SK-N-SH treated with all-trans-retinoic acid at 6 μM for 48 hours (cell line): Measurements from ENCODE around the gene OCA2.

Experiments
- ATAC-seq: fragments of 200-7000 bp; cut with Tn5 transposase; 3 replicates; pipeline ENCODE4 v1.9.1; 2020; ENCODE audit warnings: mild to moderate bottlenecking, moderate library complexity
- ARNTL ChIP-seq: fragments of 450-650 bp; formaldehyde crosslinking; IDR thresholded peaks from 2 replicates; pipeline ENCODE4 v1.5.0; 2020; ENCODE audit warnings: low read depth, mild to moderate bottlenecking, moderate library complexity, borderline replicate concordance
- BACH2 ChIP-seq: fragments of 250-450 bp; sonication (Bioruptor Pico); IDR thresholded peaks from 2 replicates; pipeline ENCODE4 v1.9.0; 2021; ENCODE audit warnings: mild to moderate bottlenecking, borderline replicate concordance
- CSDC2 ChIP-seq: fragments of 250-450 bp; sonication (Bioruptor Pico); IDR thresholded peaks from 2 replicates; pipeline ENCODE4 v1.5.0; 2020; ENCODE audit warnings: mild to moderate bottlenecking, moderate library complexity
- CSRNP3 ChIP-seq: fragments of 250-450 bp; sonication (Bioruptor Pico); IDR thresholded peaks from 2 replicates; pipeline ENCODE4 v1.5.1; 2021; ENCODE audit warnings: mild to moderate bottlenecking, moderate library complexity
- ESRRG ChIP-seq: fragments of 250-450 bp; sonication (Bioruptor Pico); IDR thresholded peaks from 2 replicates; pipeline ENCODE4 v1.6.1; 2021; ENCODE audit warnings: mild to moderate bottlenecking
- GLIS3 ChIP-seq: fragments of 250-450 bp; sonication (Bioruptor Pico); IDR thresholded peaks from 2 replicates; pipeline ENCODE4 v1.5.0; 2020; ENCODE audit warnings: mild to moderate bottlenecking, moderate library complexity
- ISL1 ChIP-seq: fragments of 250-450 bp; sonication (Bioruptor Pico); IDR thresholded peaks from 2 replicates; pipeline ENCODE4 v2.1.2; 2022; ENCODE audit warnings: mild to moderate bottlenecking, moderate library complexity
- PATZ1 ChIP-seq: fragments of 250-450 bp; sonication (Bioruptor Pico); IDR thresholded peaks from 2 replicates; pipeline ENCODE4 v1.8.0; 2020; ENCODE audit warnings: mild to moderate bottlenecking, moderate library complexity, borderline replicate concordance
- PPARA ChIP-seq: fragments of 250-450 bp; sonication (Bioruptor Pico); IDR thresholded peaks from 2 replicates; pipeline ENCODE4 v1.5.0; 2020; ENCODE audit warnings: mild to moderate bottlenecking, borderline replicate concordance
- RARB ChIP-seq: fragments of 250-450 bp; sonication (Bioruptor Pico); IDR thresholded peaks from 2 replicates; pipeline ENCODE4 v1.8.0; 2021; ENCODE audit warnings: mild to moderate bottlenecking, moderate library complexity
- TCF4 ChIP-seq: fragments of 250-450 bp; sonication (Bioruptor Pico); IDR thresholded peaks from 2 replicates; pipeline ENCODE4 v1.8.0; 2021; ENCODE audit warnings: mild to moderate bottlenecking, moderate library complexity, borderline replicate concordance
- TOX ChIP-seq: fragments of 250-450 bp; sonication (Bioruptor Pico); IDR thresholded peaks from 2 replicates; pipeline ENCODE4 v1.8.0; 2021; ENCODE audit warnings: mild to moderate bottlenecking, moderate library complexity, borderline replicate concordance
- ZC3H10 ChIP-seq: fragments of 250-450 bp; sonication (Bioruptor Pico); IDR thresholded peaks from 2 replicates; pipeline ENCODE4 v1.5.1; 2021; ENCODE audit warnings: mild to moderate bottlenecking, moderate library complexity
- ZFP3 ChIP-seq: fragments of 250-450 bp; sonication (Bioruptor Pico); IDR thresholded peaks from 2 replicates; pipeline ENCODE4 v1.5.0; 2020; ENCODE audit warnings: mild to moderate bottlenecking, moderate library complexity
- ZNF565 ChIP-seq: fragments of 450-650 bp; formaldehyde crosslinking; conservative IDR thresholded peaks from 2 replicates; pipeline ENCODE4 v1.5.0; 2020; ENCODE audit warnings: low read depth, mild to moderate bottlenecking, moderate library complexity
- ZNF70 ChIP-seq: fragments of 450-650 bp; formaldehyde crosslinking; IDR thresholded peaks from 2 replicates; pipeline ENCODE4 v1.5.0; 2020; ENCODE audit warnings: mild to moderate bottlenecking, moderate library complexity
- ZNF8 ChIP-seq: fragments of 450-650 bp; formaldehyde crosslinking; IDR thresholded peaks from 2 replicates; pipeline ENCODE4 v1.5.0; 2020; ENCODE audit warnings: mild to moderate bottlenecking, moderate library complexity
- TF ChIP-seq, protein P1 (sequence below): fragments of 250-450 bp; sonication (Bioruptor Pico); IDR thresholded peaks from 2 replicates; pipeline ENCODE4 v1.8.0; 2021; ENCODE audit warnings: low read depth, mild to moderate bottlenecking, moderate library complexity, borderline replicate concordance
- TF ChIP-seq, protein P2 (sequence below): fragments of 250-450 bp; sonication (Bioruptor Pico); IDR thresholded peaks from 2 replicates; pipeline ENCODE4 v1.5.1; 2020; ENCODE audit warnings: low read depth, mild to moderate bottlenecking, moderate library complexity

OCA2 gene

DNA sequence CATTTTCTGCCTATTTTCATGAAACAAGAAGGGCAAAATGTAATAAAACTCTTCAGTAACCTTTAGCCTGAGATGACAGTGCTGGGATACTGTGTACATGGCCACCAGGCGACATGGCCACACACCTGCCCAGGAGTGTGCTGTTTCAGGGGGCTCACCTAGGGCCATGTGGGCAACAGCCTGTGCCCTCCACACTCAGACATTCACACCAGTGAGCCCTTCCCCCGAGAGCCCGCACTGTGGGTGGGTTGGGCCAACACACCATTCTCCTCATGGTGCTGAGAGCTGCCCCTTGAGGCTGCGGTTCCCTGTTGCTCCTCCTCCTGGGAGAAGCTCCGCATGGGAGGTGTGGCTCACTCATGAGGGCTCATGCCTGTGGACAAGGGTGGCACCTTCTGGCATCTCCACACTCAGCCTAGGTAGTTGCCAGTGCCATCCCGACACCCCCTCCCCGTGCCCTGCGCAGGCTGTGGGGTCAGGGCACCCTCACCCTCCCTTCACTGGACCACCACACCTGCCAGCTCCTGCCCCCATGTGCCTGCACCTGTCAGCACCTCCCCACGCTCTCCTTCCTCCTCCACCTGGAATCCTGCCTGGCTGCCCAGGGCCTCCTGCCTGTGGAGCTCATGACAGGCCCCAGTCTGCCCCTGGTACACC is 19.7 kb downstream of the OCA2 start:
- ATAC-seq = no peak
- TF ChIP-seq CSDC2 (CRISPR knock-in tag) = no peak
- no peak for TF ChIP-seq PATZ1 (CRISPR knock-in tag)
- TF ChIP-seq, protein P1, sequence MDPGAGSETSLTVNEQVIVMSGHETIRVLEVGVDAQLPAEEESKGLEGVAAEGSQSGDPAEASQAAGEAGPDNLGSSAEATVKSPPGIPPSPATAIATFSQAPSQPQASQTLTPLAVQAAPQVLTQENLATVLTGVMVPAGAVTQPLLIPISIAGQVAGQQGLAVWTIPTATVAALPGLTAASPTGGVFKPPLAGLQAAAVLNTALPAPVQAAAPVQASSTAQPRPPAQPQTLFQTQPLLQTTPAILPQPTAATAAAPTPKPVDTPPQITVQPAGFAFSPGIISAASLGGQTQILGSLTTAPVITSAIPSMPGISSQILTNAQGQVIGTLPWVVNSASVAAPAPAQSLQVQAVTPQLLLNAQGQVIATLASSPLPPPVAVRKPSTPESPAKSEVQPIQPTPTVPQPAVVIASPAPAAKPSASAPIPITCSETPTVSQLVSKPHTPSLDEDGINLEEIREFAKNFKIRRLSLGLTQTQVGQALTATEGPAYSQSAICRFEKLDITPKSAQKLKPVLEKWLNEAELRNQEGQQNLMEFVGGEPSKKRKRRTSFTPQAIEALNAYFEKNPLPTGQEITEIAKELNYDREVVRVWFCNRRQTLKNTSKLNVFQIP = no peak
- no peak for TF ChIP-seq ZFP3 (CRISPR knock-in tag)
- no peak for TF ChIP-seq BACH2 (CRISPR knock-in tag)
- TF ChIP-seq ISL1 = no peak
- TF ChIP-seq PPARA (CRISPR knock-in tag) = no peak
- TF ChIP-seq RARB (CRISPR knock-in tag) = no peak
- TF ChIP-seq ZNF8 = no peak
- no peak for TF ChIP-seq TCF4 (CRISPR knock-in tag)
- no peak for TF ChIP-seq CSRNP3 (CRISPR knock-in tag)

DNA sequence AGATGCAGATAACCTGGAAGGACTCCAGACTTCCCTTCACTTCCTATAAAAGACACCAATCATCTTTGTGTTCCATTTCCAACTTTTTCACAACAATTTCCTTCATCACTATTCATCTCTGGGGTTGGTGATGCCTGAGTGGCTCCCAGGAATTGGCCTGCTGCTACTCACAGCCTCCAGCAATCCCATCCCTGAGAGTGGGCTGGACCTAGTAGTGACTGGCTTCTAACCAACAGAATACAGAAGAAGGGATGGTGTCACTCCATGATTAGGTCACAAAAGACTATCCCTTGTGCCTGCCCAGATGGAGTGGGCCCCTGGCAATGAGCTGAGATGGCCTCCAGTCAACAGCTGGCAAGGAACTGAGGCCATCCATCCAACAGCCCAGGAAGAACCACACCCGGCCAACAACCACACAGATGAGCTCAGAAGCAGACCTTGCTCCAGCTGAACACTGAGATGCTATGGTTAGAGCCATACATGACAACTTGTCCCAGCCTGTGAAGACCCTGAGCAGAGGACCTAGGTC is 20.9 kb downstream of the OCA2 start:
- TF ChIP-seq, protein P1 = no peak
- TF ChIP-seq TCF4 (CRISPR knock-in tag) (no peak), ZNF565 (CRISPR knock-in tag) (no peak)
- no peak for ATAC-seq

DNA sequence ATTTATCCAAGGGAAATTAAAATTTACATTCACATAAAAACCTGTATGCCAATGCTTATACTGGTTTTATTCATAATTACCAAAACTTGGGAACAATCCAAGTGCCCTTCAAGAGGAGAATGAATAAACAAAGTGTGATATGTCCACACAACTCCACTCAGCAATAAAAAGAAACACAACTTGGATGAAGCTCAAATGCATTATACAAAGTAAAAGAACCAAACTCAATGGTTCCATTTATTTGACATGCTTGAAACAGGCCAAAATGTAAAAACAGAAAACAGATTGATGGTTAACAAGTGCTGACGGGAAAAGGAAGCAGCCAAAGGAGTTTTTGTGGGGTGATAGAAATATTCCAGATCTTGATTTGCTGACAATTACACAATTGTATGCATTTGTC is 23.5 kb downstream of the OCA2 start:
- TF ChIP-seq, protein P2, sequence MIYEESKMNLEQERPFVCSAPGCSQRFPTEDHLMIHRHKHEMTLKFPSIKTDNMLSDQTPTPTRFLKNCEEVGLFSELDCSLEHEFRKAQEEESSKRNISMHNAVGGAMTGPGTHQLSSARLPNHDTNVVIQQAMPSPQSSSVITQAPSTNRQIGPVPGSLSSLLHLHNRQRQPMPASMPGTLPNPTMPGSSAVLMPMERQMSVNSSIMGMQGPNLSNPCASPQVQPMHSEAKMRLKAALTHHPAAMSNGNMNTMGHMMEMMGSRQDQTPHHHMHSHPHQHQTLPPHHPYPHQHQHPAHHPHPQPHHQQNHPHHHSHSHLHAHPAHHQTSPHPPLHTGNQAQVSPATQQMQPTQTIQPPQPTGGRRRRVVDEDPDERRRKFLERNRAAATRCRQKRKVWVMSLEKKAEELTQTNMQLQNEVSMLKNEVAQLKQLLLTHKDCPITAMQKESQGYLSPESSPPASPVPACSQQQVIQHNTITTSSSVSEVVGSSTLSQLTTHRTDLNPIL = no peak
- TF ChIP-seq ESRRG (CRISPR knock-in tag) (no peak), ARNTL (CRISPR knock-in tag) (no peak), ZNF565 (CRISPR knock-in tag) (no peak)
- ATAC-seq = no peak

DNA sequence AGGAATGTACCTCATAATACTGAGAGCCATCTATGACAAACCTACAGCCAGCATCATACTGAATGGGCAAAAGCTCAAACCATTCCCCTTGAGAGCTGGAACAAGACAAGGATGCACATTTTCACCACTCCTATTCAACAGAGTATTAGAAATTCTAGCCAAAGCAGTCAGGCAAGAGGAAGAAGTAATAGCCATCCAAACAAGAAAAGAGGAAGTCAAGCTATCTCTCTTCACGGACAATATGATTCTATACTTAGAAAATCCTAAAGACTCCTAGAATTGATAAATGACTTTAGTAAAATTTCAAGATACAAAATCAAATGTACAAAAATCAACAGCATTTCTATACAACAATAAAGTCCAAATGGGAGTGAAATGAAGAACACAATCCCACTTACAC is 30.2 kb downstream of the OCA2 start:
- TF ChIP-seq CSRNP3 (CRISPR knock-in tag) (no peak), ZNF70 (CRISPR knock-in tag) (no peak), BACH2 (CRISPR knock-in tag) (no peak)
- no peak for ATAC-seq

GRCh38 chr15:28066231-28066630 is 32.9 kb downstream of the OCA2 start:
- no peak for ATAC-seq
- TF ChIP-seq, protein P1 = no peak
- TF ChIP-seq GLIS3 (CRISPR knock-in tag) = no peak
- TF ChIP-seq ZC3H10 (CRISPR knock-in tag) = no peak
- no peak for TF ChIP-seq ESRRG (CRISPR knock-in tag)
- TF ChIP-seq ZFP3 (CRISPR knock-in tag) = no peak
- no peak for TF ChIP-seq CSRNP3 (CRISPR knock-in tag)
- TF ChIP-seq TOX (CRISPR knock-in tag) = no peak
